ENCODE results near the gene RNF112.

Gene RNF112, protein sequence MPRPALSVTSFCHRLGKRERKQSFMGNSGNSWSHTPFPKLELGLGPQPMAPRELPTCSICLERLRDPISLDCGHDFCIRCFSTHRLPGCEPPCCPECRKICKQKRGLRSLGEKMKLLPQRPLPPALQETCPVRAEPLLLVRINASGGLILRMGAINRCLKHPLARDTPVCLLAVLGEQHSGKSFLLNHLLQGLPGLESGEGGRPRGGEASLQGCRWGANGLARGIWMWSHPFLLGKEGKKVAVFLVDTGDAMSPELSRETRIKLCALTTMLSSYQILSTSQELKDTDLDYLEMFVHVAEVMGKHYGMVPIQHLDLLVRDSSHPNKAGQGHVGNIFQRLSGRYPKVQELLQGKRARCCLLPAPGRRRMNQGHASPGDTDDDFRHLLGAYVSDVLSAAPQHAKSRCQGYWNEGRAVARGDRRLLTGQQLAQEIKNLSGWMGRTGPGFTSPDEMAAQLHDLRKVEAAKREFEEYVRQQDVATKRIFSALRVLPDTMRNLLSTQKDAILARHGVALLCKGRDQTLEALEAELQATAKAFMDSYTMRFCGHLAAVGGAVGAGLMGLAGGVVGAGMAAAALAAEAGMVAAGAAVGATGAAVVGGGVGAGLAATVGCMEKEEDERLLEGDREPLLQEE

DNA sequence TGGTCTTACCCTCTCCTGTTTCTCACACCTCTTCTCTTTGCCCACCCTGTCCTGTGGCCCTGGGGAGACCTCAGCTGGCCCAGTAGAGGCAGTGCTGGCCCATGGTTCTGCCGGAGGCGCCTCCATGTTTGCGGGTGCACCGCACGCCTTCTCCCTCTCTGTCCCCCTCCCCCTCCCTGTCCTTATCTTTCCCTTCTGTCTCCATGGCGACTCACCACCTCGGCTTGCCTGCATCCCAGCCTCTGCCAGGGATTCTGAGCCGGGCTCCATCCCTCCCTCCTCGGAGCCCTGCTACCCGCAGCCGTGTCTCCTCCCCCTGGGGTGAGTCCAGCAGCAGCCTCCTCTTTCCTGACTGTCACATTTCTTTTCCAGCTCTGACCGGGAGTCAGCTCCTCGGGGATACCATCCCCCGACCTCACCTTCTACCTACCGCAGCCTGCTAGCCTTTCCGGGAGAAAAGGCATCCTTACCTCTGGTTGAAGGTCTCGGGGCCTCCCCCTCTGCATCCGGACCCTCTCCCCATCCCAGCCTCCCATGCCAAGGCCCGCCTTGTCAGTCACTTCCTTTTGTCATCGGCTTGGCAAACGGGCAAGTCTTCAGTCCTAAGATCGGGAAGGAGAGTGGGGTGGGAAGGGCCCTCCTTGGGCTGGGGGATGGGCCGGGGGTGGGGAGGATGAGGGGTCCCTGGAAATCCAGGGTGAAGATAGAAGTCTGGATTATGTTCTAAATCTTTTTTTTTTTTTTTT is at the start of gene RNF112:
TSS of gene RNF112 (plus strand) at position 358 of the 746 bp plus-strand sequence. CDS start at position 535, 177 bp downstream.
- in situ Hi-C loops (cut with MboI; ENCODE audit: low sequenced_read_pairs): no loop called here

DNA sequence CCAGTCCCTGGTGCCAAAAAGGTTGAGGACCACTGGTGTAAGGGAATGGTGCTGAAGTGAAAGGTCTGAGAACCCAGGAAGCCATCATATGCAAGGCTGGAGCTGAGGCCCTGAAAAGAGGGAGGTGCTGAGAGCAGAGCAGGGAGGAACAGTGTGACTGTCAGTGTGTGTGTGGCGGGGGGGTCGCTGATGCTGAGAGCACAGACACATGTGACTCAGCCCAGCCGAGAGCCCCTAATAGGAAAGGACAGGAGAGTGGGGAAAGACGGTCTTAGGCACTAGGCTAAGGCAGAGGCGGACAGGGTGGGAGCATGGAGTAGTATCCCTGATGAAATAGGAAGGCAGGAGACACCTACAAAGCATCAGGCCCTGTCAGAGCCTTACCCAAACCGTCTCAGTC is 49.7 kb upstream of the RNF112 start:
- in situ Hi-C loops (cut with MboI; ENCODE audit: low sequenced_read_pairs): no loop called here

- in situ Hi-C loops (cut with MboI; ENCODE audit: low sequenced_read_pairs): no loop called here
Observed at GRCh38 chr17:19361944-19362276, 49.1 kb upstream of the RNF112 start.

GRCh38 chr17:19362277-19363113 is 48.5 kb upstream of the RNF112 start, which contains the start of gene B9D1:
Gene B9D1, minus strand, starts transcription at chr17:19362723. Its CDS starts 154 bp downstream, at chr17:19362569.
- in situ Hi-C loops (cut with MboI; ENCODE audit: low sequenced_read_pairs): no loop called here

- in situ Hi-C loops (cut with MboI; ENCODE audit: low sequenced_read_pairs): no loop called here
Observed at GRCh38 chr17:19363114-19363438, 48.0 kb upstream of the RNF112 start.

DNA sequence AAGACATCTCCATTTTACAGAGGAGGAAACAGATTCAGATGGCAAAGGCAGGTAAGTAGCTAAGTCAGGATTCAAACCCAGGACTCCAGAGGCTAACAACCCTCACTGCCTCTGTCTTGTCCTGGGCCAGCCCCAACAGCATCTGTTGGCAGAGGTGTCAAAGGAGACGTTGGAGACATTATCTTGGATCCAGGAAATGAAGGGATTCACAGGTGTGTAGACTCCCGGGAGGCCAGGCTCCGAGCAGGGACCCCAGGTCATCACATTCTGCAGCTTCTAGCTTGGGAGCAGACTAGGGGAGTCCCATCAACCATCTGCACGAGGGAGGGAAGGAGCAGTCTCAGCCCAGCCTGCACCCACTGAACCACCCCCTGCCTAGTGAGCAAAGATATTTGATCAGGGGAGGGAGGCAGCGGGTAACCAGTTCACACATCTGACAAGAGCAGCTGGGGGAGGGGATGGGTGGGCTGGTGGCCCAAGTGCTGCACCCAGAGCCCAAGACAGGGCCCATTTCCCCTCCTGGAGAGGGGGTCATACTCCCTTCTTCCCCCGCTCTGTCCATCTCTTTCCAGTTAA is 47.5 kb upstream of the RNF112 start:
- in situ Hi-C loops (cut with MboI; ENCODE audit: low sequenced_read_pairs): no loop called here

DNA sequence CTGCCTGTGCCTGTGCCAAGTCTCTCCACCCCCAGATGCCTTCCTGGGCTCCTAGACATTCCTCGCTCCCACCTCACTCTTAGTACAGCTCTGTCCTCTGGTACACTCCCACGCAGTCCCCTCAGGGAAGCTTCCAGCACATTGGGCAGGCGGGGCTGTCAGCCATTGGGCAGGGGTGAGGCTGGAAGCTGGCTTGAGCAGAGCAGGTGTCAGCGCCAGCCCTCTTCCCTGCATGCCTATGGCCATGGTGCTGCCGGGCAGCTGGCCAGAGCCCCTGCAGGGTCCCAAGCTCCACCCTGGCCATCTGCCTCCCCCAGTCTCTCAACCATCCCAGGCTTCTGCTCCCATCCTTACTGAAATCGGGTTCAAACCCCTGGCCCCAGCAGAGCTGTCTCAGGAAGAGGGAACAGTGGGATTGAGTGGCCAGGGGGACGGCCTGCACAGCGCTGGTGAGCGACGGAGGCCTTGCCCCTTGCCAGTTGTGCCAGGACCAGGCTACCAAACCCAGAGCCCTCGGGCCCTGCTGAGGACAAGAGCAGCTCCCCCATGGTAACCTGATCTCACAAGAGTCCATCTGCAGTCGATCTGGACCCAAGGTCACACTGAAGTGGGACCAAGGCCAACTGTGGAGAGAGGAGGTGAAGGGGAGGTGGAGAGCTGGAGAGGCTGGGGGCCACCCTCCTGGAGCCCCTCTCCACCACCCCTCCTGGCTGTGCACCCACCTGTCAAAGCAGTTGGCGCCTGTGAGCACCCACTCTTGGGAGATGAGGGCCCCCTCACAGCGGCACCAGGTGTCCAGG is 46.1 kb upstream of the RNF112 start:
- in situ Hi-C loops (cut with MboI; ENCODE audit: low sequenced_read_pairs): no loop called here

DNA sequence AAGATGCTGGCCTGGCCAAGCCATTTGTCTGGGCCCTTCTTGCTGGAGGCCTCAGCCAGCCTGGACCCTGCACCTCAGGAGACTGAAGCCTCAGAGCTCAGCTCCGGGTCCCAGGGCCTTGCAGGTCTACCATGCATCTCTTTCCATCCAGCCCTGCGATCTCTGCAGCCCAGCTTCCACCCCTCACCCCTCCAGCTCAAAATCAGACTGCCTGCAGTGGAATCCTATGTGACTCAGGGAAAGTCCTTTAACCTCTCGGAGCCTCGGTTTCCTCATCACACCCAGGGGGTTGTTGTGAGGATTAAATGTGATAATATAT is 45.6 kb upstream of the RNF112 start:
- in situ Hi-C loops (cut with MboI; ENCODE audit: low sequenced_read_pairs): no loop called here

GRCh38 chr17:19365833-19366636 is 45.0 kb upstream of the RNF112 start:
- in situ Hi-C loops (cut with MboI; ENCODE audit: low sequenced_read_pairs): no loop called here

GRCh38 chr17:19366637-19366972 is 44.4 kb upstream of the RNF112 start:
- in situ Hi-C loops (cut with MboI; ENCODE audit: low sequenced_read_pairs): no loop called here

- in situ Hi-C loops (cut with MboI; ENCODE audit: low sequenced_read_pairs): no loop called here
Observed at GRCh38 chr17:19368229-19368628, 42.8 kb upstream of the RNF112 start.

GRCh38 chr17:19369107-19369778 is 41.8 kb upstream of the RNF112 start:
- in situ Hi-C loops (cut with MboI; ENCODE audit: low sequenced_read_pairs): no loop called here

DNA sequence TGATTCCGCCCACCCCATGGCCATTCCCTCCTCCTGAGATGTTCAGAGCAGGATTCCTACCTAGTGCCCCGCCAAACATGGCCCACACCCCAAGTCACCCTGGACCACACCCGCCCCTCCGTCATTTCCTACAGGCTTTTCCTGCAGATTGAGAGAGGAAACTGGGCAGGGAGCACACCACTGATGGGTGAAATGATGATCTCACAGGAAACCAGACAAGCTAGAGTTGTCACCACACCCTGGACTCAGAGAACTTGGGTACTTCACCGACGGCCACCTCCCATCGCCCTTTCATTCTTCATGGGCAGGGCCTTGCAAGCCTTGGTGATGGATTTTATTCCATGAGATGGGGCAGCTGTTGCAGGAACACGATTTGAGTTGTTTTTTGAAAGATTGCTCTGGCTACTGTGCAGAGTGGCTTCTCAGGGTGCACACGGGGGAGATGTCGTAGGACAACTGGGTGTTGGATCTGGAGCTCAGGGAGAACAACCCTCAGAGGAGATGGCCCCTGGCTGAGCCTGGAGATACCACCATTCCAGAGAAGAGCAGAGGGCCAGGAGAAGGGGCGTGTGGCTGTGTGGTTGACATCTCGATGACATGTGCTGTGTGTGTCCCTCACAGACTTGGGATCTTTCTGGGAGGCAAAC is 41.1 kb upstream of the RNF112 start:
- in situ Hi-C loops (cut with MboI; ENCODE audit: low sequenced_read_pairs): no loop called here

DNA sequence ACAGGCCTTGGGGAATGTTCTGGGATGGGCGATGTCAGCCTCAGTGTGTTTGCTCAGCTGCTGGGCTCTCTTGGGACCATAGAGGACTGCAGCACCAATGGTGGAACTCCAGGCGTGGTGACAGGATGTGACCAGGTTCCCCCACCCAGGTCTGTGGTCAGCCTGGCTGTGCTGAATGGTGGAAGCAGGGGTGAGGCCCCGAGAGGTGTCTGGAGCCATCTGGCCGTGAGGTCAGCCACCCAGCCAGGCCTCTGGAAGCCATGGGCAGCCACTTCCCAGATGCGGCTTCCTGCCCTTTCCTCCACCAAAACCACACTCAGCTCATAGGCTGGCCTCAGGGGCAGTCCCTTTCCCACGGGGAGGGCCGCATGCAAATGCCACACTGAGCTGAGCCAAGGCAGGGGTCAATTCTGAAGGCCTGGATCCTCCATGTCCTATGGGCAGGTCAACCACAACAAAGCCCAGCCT is 40.5 kb upstream of the RNF112 start:
- in situ Hi-C loops (cut with MboI; ENCODE audit: low sequenced_read_pairs): no loop called here

- in situ Hi-C loops (cut with MboI; ENCODE audit: low sequenced_read_pairs): no loop called here
Observed at GRCh38 chr17:19371259-19372010, 39.6 kb upstream of the RNF112 start.

DNA sequence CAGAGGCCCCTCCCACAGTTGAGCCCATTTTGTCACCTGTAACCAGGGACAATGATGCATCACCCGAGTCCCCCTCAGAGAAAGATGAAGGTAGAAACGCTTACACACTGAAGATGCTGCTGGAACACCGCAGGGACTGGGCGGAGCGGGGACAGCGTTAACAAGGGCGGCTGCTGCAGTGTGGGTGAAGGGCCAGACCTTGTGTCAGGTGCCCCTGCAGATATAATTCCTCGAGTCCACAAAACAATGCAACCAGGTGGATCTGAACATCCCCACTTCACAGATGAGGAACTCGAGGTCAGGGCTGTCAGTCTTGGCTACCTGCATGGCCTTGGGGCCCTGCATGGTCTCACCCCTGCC is 39.0 kb upstream of the RNF112 start:
- in situ Hi-C loops (cut with MboI; ENCODE audit: low sequenced_read_pairs): no loop called here

DNA sequence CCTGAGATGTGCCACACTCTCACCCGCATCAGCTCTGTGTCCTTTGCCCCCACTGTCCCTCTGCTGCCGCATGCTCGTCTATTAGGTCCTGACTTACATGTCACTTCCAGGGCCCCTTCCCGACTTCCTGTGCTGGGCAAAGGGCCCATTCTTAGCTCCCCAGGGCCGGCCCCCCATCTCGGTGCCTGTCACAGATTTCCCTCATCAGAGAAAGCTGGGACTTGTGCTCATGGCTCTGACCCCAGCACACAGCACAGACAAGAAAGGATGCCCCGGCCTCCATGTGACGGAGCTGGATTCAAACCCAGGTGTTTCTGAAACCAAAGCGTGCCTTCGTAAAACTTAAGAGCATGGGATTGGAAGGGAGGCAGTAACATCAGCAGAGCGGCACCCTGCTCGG is 38.6 kb upstream of the RNF112 start:
- in situ Hi-C loops (cut with MboI; ENCODE audit: low sequenced_read_pairs): no loop called here
